Measurements from ENCODE around the gene CXCR3.

CXCR3 gene

GRCh38 chrX:71618303-71618721 lies at the start of gene CXCR3:
CXCR3 (minus strand) TSS chrX:71618511; CDS start chrX:71618449, 62 bp downstream.
- no peak for TF ChIP-seq POLR2A (IDR thresholded peaks at IDR 0.05; ENCODE audit: extremely low read depth, insufficient read length)
- no peak for TF ChIP-seq CTCF (IDR thresholded peaks at IDR 0.05; ENCODE audit: low read depth, low read length)
- peak; percentile 37; the same call in 1 of the 2 replicates for TF ChIP-seq MAX (IDR thresholded peaks at IDR 0.05; ENCODE audit: low read depth, low read length)
- no peak for TF ChIP-seq MYC (IDR thresholded peaks at IDR 0.05; ENCODE audit: low read depth, low read length)
- H3K4me3 ChIP-seq (ENCODE audit: low read depth, low read length) = peak within 1 kb of the TSS; percentile 16
- DNase-seq (ENCODE audit: low read depth) = peak; percentile 97

GRCh38 chrX:71667328-71668247 lies 49.3 kb upstream of the CXCR3 start, which contains the start of gene LOC101059915:
LOC101059915 (plus strand) TSS chrX:71667546.
- no peak for DNase-seq (ENCODE audit: low read depth)
- no peak for TF ChIP-seq MAX (IDR thresholded peaks at IDR 0.05; ENCODE audit: low read depth, low read length)
- no peak for TF ChIP-seq CTCF (IDR thresholded peaks at IDR 0.05; ENCODE audit: low read depth, low read length)
- TF ChIP-seq POLR2A (IDR thresholded peaks at IDR 0.05; ENCODE audit: extremely low read depth, insufficient read length) = no peak
- no peak for TF ChIP-seq MYC (IDR thresholded peaks at IDR 0.05; ENCODE audit: low read depth, low read length)
- H3K4me3 ChIP-seq (ENCODE audit: low read depth, low read length) = no peak within 1 kb of the TSS

GRCh38 chrX:71666240-71667223 lies 48.2 kb upstream of the CXCR3 start:
- no peak for DNase-seq (ENCODE audit: low read depth)
- TF ChIP-seq CTCF (IDR thresholded peaks at IDR 0.05; ENCODE audit: low read depth, low read length) (no peak), MAX (IDR thresholded peaks at IDR 0.05; ENCODE audit: low read depth, low read length) (no peak), MYC (IDR thresholded peaks at IDR 0.05; ENCODE audit: low read depth, low read length) (no peak), POLR2A (IDR thresholded peaks at IDR 0.05; ENCODE audit: extremely low read depth, insufficient read length) (no peak)
- H3K4me3 ChIP-seq (ENCODE audit: low read depth, low read length) = no peak overlapping the region

GRCh38 chrX:71665747-71666146 lies 47.4 kb upstream of the CXCR3 start:
- H3K4me3 ChIP-seq (ENCODE audit: low read depth, low read length) = no peak overlapping the region
- no peak for TF ChIP-seq POLR2A (IDR thresholded peaks at IDR 0.05; ENCODE audit: extremely low read depth, insufficient read length)
- no peak for TF ChIP-seq MAX (IDR thresholded peaks at IDR 0.05; ENCODE audit: low read depth, low read length)
- TF ChIP-seq CTCF (IDR thresholded peaks at IDR 0.05; ENCODE audit: low read depth, low read length) = no peak
- no peak for TF ChIP-seq MYC (IDR thresholded peaks at IDR 0.05; ENCODE audit: low read depth, low read length)
- DNase-seq (ENCODE audit: low read depth) = no peak

- H3K4me3 ChIP-seq (ENCODE audit: low read depth, low read length) = no peak overlapping the region
- no peak for TF ChIP-seq MAX (IDR thresholded peaks at IDR 0.05; ENCODE audit: low read depth, low read length)
- DNase-seq (ENCODE audit: low read depth) = no peak
Observed at GRCh38 chrX:71664889-71665491, 46.7 kb upstream of the CXCR3 start.

Data from NB4 (cell line).